GM18502 (cell line): ENCODE results near the gene MED26.
A peak's percentile ranks its signal among the peaks of the same experiment; 100 is the strongest.
"Not testable (repeated sequence)": the region's sequence is repeated elsewhere in the genome, so short reads cannot be mapped to it uniquely, and the experiment has no call there.

ENCODE experiments used
- ATAC-seq: cut with Tn5 transposase; IDR thresholded peaks from one replicate; pipeline ENCODE4 v1.9.1; 2021; ENCODE audit warnings: mild to moderate bottlenecking; ENCODE audit not compliant: unreplicated experiment, poor library complexity

The MED26 gene, protein sequence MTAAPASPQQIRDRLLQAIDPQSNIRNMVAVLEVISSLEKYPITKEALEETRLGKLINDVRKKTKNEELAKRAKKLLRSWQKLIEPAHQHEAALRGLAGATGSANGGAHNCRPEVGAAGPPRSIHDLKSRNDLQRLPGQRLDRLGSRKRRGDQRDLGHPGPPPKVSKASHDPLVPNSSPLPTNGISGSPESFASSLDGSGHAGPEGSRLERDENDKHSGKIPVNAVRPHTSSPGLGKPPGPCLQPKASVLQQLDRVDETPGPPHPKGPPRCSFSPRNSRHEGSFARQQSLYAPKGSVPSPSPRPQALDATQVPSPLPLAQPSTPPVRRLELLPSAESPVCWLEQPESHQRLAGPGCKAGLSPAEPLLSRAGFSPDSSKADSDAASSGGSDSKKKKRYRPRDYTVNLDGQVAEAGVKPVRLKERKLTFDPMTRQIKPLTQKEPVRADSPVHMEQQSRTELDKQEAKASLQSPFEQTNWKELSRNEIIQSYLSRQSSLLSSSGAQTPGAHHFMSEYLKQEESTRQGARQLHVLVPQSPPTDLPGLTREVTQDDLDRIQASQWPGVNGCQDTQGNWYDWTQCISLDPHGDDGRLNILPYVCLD

DNA sequence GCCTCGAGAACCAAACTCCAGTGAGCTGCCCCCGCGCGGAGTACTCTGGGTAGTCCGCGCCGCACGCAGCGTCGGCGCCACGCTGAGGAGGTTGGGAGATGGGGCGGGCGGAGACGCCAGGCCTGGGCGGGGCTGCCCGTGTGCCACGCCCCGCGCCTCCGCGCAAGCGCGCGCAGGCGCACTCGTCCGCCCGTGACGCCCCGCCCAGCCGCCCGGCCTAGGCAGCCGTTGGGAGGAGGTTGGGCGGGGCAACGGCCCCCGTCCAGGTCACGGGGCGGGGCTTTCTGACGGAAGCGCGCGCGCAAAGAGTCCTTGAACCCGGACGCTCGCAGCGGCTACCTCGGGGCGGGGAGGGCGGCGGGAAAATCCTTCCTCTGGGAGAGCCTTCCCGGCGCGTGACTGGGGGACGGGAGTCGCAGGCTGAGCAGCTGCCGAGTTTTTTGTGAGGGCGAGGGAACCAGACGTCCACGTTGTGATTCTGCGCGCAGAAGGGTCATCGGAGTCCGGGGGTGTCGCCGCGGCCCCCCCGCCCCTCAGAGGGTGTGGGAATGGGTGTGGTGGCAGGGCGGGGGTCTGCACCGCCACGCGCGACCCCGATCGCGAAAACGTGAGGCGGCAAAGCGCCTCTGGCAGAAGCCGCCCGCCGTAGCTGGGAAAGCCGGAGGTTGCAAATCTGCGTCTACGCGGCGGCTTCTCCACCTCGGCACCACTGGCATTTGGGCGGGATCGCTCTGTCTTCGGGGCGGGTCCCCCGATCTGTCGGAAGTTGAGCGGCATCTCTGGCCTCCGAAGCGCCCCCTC, at the start of gene MED26:
TSS of gene MED26 (minus strand) at position 22 of the 801 bp plus-strand sequence. CDS start 261 bp downstream, outside the sequence.
- peak; percentile 83 for ATAC-seq

DNA sequence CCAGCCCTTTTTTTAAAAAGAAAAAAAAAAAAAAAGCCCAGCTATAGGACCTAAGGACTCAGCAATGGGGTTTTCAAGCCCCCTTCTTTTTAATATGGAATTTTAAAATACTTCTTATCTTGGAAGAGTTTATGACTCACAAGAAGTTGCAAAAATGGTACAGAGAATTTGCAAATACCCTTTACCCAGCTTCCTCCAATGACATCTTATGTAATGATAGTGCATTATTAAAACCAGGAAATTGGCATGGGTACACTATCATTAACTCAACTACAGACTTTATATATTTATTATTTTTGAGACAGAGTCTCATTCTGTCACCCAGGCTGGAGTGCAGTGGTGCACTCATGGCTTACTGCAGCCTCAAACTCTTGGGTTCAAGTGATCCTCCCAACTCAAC, 49.1 kb upstream of the MED26 start:
- ATAC-seq = no peak

DNA sequence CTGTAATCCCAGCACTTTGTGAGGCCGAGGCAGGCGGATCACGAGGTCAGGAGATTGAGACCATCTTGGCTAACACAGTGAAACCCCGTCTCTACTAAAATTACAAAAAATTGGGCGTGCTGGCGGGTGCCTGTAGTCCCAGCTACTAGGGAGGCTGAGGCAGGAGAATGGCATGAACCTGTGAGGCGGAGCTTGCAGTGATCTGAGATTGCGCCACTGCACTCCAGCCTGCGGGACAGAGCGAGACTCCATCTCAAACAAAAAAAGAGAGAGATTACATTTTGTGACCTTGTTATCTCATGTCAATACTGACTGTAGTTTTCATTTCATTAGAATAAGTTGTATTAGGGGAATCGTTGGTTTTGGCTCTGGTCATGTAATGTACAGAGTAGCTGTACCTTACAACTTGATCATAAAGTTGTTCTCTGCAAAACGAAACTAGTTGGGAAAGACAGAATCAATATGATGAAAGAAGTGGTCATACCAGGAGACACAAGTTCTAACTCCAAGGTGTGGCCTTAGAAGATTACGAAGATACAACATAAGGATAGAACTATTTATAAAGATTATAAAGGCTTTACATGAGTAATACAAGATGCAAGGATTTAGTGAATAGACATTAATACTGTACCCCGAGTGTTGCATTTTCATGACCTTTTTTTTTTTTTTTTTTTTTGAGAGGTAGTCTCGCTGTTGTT, 48.2 kb upstream of the MED26 start:
- ATAC-seq = no peak

DNA sequence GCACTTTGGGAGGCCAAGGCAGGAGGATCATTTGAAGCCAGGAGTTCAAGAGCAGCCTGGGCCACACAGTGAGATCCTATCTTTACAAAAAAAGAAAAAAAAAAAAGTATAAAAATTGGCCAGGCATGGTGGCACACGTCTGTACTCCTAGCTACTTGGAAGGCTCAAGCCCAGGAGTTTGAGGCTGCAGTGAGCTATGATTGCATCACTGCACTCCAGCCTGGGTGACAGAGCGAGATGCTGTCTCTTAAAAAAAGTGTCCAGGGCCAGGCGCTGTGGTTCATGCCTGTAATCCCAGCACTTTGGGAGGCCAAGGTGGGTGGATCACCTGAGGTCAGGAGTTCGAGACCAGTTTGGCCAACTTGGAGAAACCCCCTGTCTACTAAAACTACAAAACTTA, 45.8 kb upstream of the MED26 start:
- ATAC-seq = not testable (repeated sequence)

DNA sequence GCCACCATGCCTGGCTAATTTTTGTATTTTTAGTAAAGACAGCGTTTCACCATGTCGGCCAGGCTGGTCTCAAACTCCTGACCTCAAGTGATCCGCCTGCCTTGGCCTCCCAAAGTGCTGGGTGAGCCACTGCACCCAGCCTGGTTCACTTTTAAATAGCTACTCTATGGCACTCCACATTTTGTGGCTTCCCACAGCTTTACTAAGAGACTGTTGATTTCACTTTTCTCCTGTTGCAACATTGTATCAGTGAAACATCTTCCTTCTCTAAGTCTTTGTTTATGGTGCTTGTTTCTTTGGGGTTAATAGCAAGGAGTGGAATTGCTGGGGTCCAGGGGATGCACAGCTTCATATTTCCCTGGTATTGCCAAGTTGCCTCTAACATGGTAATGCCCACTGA, 45.2 kb upstream of the MED26 start:
- no peak for ATAC-seq

DNA sequence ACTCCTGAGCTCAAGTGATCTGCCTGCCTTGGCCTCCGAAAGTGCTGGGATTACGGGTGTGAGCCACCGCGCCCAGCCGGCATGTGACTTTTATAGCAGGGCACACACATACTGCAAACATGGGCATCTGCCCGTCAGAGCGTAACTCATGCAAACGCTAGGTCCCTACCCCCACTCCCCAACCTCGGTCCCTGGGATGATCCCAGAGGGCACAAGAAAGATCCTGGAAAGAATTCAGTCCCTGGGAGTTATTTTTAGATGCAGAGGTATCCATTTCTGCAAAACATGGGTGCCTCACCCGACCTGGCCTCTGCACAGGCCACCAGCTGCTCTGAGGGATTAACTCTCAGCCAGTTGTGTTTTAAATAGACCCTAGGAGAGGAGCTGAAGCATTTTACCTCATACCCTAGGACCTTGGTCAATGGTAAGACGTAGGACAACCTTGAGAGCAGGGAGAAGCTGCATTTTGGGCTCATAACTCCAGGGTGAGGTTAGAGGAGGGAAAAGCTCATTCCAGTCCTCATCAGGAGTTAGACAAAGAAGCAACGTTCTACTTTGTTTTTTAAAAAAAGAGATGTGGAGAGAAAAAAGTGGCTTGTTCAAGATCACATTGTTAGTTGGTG, 43.8 kb upstream of the MED26 start:
- no peak for ATAC-seq

DNA sequence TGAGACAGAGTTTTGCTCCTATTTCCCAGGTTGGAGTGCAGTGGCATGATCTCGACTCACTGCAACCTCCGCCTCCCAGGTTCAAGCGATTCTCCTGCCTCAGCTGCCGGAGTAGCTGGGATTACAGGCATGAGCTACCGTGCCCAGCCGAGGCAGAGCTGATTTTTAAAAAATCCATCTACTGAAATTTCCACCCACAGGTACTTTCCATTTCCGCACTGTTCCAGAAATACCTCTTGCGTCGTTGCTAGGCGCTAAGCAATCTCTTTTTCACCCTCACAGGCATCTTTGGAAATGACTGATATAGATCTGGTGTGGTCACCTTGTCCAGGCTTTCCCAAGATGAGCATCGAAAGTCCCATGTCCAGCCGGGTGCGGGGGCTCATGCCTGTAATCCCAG, 42.3 kb upstream of the MED26 start:
- no peak for ATAC-seq

DNA sequence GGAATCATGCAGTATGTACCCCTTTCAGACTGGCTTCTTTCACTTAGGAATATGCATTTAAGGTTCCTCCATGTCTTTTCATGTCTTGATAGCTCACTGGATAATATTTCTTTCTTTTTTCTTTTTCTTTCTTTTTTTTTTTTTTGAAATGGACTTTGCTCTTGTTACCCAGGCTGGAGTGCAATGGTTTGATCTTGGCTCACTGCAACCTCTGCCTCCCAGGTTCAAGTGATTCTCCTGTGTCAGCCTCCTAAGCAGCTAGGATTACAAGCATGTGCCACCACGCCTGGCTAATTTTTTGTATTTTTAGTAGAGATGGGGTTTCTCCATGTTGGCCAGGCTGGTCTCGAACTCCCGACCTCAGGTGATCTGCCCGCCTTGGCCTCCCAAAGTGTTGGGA, 40.7 kb upstream of the MED26 start:
- ATAC-seq = not testable (repeated sequence)

DNA sequence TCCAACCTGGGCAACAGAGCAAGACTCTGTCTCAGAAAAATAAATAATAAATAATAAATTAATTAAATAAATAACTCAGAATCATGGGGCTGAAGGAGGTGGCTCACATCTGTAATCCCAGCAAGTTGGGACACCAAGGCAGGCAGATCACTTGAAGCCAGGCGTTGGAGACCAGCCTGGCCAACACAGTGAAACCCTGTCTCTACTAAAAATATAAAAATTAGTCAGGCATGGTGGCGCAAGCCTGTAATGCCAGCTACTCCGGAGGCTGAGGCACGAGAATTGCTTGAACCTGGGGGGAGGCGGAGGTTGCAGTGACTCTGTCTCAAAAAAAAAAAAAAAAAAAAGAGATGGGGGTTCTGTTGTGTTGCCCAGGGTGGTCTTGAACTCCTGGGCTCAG, 40.2 kb upstream of the MED26 start:
- ATAC-seq = no peak

DNA sequence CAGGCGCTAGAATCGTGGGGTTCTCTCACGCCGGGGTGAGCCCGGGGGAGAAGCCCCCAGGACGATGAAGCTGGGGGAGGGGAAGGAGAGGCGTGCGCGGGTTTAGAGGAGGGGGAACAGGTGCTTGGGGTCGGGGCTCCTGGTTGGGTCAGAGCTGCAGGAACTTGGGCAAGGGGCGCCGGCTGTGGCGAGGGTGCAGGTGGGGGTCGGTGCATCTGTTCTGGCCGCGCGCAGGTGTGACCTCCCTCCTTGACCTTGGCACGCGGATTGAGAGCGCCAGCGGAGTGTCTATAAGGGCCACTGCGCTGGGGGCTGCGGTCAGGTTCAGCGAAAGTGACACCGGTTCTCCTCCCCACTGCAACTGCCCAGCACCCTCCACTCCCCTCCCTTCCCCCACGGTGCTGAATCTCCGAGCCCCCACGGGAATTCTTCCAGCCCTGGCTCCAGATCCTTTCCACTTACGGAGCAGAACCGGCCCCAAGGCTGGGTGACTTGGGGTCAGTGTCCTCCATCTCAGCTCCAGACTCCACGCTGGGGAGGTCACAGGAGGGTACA, 33.6 kb upstream of the MED26 start:
- no peak for ATAC-seq

DNA sequence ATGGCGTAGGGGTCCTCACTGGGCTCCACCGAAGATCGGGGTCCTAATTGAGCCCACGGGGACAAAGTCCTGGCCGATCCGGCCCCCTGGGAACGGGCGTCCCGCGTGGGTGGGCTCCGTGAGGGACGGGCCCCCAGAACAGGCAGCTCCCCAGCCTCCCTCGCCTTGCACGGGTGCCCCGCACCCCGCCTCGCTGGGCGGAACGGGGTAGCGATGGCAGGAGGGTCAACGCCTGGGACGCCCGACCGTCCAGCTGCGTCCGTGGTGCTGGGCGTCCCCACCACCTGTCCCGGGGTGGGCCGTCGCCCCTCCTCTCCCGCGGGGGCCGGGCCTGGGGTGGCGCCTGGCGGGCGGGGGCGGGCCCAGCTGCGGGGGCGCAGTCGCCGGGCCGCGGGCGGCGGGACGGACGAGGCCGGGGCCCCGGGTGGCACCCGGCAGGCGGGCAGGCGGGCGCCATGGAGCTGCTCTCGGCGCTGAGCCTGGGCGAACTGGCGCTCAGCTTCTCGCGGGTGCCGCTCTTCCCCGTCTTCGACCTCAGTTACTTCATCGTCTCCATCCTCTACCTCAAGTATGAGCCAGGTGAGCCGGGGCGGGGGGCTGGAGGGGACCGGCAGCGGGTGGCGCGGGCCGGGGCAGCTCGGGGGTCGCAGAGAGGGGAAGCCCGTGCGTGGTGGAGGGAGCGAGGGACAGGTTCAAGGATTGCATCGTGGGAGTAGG, 32.9 kb upstream of the MED26 start, which contains the start of gene TMEM38A:
TSS of gene TMEM38A (plus strand) at position 377 of the 717 bp plus-strand sequence. CDS start at position 456, 79 bp downstream.
- no peak for ATAC-seq

DNA sequence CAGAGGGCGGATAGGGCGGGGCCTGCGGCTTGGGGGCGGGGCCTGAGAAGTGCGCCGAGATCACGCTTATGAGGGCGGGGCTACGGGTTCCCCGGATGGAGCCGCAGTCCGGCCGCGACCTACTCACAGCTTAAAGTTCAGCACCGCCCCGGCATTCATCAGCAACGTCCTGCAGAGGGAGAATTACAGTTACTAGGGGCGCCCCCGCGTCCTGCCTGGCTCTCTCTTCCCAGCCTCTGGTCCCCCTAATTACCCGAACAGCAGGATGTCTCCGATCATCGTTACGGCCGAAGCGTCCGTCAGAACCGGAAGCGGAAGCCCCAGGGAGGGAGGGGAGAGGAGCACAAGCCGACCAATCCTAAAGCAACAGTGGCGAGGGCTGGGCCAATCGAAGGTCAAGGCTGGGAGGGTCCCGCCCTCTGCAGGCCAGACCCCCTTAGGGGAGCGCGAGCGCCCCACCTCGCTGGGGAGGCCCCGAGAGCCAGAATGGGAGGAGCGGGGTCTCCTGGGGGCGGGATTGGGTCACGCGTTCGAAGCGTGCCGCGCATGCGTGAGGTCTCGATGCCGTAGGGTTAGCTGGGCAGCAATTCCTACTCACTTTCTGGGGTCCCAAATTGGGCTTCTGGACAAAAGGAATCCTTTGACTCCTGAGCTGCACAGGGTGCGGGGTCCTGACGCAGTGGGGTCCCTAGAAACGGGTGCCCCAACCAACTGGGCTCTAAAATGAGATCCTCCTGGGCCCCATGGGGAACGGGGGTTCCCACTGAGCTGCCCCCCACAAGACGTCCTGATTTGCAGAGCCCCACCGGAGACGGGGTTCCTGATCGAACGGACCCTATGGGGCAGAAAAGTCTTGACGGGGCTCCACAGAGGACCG, 32.1 kb upstream of the MED26 start, which contains the start of gene SMIM7:
TSS of gene SMIM7 (minus strand) at position 313 of the 877 bp plus-strand sequence. CDS start at position 279, 34 bp downstream.
- ATAC-seq = peak; percentile 90

DNA sequence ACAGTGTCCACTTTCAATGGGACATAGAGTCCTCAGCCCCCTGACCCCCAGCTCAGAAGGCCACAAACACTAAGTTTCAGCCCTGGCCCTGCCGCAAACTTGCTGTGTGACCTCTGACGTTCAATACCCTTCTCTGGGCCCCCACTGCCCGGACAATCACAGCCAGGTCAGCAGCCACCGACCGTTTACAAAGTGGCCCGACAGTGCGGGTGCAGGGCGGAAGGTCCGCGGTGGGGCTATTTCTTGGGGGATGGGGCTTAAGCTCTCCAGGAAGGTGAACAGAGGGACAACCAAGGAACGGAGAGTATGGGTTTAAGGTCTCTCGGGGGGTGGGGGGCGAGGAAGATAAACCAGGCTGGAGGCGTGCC, 31.4 kb upstream of the MED26 start:
- ATAC-seq = no peak

DNA sequence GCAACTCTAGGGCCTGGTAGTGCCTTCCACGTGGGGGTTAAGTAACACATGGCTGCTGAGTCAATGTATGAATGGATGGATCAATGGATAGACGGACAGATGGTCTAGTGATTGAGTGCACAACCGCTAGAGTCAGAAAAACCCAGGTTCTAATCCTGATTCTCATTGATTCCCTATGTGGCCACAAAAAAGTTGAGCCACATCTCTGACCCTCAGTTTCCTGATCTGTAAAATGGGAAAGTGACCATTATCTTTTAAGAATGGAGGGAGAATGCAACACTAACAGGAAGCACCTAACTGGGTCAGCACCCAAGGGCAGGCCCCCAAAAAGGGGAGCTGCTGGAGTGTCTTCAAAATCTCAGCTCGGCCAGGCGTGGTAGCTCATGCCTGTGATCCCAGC, 29.4 kb upstream of the MED26 start:
- no peak for ATAC-seq

DNA sequence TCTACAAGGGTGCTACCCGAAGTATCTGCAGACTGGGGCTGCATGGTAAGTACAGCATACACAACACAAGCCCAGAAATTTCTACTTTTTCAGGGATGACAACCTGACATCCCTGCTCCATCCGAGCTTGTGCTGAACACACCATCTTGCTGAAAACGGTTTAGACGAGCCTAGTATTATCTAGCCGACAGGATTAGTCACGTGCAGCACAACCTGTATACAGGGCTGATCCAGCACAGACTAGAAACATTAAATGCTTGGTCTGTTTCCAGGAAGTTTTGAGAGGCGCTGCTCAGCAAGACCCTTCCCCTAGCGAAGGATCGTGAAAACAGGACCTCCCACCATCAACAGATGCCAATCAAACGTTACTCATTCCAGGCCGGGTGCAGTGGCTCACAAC, 27.7 kb upstream of the MED26 start:
- ATAC-seq = no peak

DNA sequence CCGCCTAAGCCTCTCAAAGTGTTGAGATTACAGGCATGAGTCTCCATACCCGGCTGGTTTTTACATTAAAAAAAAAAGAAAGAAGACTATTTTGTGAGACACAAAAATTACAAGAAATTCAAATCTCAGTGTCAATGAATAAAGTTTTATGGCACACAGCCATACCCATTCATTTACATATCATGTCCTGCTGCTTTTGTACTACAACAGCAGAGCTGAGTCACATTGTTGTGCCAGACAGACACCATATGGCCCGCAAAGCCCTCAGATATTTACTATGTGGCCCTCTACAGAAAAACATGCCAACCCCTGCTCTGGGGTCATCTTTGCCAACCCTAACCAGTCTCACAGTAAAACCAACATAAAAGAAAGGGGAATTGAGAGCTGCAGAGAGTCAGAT, 26.6 kb upstream of the MED26 start:
- no peak for ATAC-seq

DNA sequence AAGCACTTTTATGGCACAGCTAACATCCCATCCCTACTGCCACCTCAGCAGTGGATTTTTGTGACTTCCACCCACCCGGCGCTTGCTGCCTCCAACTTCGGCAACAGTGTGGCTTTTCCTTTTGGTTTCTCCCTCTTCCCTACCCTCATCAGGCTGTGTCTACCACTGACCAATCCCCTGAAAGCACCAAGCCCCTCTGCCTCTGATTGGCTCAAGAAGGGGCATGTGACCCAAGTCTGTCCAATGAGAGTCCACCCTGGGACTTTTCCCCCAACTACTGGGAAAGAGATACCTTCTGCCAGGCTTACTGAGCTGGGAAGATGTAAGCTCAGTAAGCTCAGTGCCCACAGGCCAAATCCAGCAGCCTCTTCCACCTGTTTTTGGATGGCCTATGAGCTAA, 26.1 kb upstream of the MED26 start:
- ATAC-seq = no peak

DNA sequence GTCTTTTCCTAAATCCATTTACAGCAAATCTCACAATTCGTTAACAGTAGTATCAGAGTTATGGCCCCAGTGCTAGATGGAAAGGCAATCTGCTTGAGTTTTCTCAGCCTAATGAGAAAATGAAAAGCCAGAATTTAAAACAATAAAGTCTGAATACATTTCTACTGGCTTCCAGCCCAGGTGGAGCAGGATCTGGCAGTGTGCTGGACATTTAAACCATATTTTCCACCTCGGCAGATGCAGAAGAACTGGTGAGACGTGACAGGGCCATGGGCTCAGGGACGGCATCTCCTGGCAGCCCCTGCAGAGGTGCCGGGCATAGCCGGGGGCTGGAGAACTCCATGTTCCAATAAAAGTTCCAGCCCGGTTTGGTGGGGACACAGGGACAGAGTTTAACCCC, 24.9 kb upstream of the MED26 start:
- no peak for ATAC-seq
